H9 (cell line): ENCODE results near the gene NCLN. TPM values are rescaled to one million over a fixed set of nuclear protein-coding genes. Genes with fewer than 3 reads are reported as not detected.

Experiments
- DNase-seq: peaks from one replicate; pipeline ENCODE4 v3.0.0-alpha.2; 2017
- H2AFZ ChIP-seq: one replicate; pipeline ENCODE4 v1.6.1; 2013; ENCODE audit warnings: mild to moderate bottlenecking, low read length, control low read depth, moderate library complexity
- H2AK5ac ChIP-seq: 2 replicates; pipeline ENCODE4 v1.6.1; 2013; ENCODE audit warnings: low read length, control low read depth, mixed read lengths; ENCODE audit not compliant: insufficient read length
- H2BK120ac ChIP-seq: one replicate; pipeline ENCODE4 v1.6.1; 2013; ENCODE audit warnings: low read depth, mild to moderate bottlenecking, low read length, control low read depth, inconsistent platforms; ENCODE audit not compliant: poor library complexity, severe bottlenecking
- H2BK12ac ChIP-seq: 2 replicates; pipeline ENCODE4 v1.6.1; 2013; ENCODE audit warnings: low read length, control low read depth, mixed read lengths, low read depth; ENCODE audit not compliant: insufficient read length
- H2BK15ac ChIP-seq: 2 replicates; pipeline ENCODE4 v1.6.1; 2013; ENCODE audit warnings: low read depth, low read length, control low read depth
- H2BK20ac ChIP-seq: one replicate; pipeline ENCODE4 v1.6.1; 2013; ENCODE audit warnings: low read depth, mild to moderate bottlenecking, low read length, control low read depth, inconsistent platforms; ENCODE audit not compliant: poor library complexity, severe bottlenecking
- H2BK5ac ChIP-seq: 2 replicates; pipeline ENCODE4 v1.6.1; 2013; ENCODE audit warnings: low read length, control low read depth, mixed read lengths; ENCODE audit not compliant: insufficient read length
- H3K14ac ChIP-seq: 2 replicates; pipeline ENCODE4 v1.6.1; 2013; ENCODE audit warnings: low read length, control low read depth; ENCODE audit not compliant: insufficient read depth
- H3K18ac ChIP-seq: 2 replicates; pipeline ENCODE4 v1.6.1; 2013; ENCODE audit warnings: low read depth, mild to moderate bottlenecking, mixed read lengths, low read length, control low read depth; ENCODE audit not compliant: insufficient read length
- H3K23ac ChIP-seq: 2 replicates; pipeline ENCODE4 v1.6.1; 2013; ENCODE audit warnings: low read length, control low read depth, mixed read lengths, low read depth; ENCODE audit not compliant: insufficient read length
- H3K23me2 ChIP-seq: 2 replicates; pipeline ENCODE4 v1.6.1; 2013; ENCODE audit warnings: low read depth, mild to moderate bottlenecking, mixed read lengths, low read length, control low read depth; ENCODE audit not compliant: insufficient read length, poor library complexity, severe bottlenecking
- H3K27ac ChIP-seq: 2 replicates; pipeline ENCODE4 v1.5.1; 2013; ENCODE audit warnings: low read length, control low read depth, mixed read lengths, low read depth; ENCODE audit not compliant: insufficient read length
- H3K27me3 ChIP-seq: 2 replicates; pipeline ENCODE4 v1.6.1; 2013; ENCODE audit warnings: low read length, control low read depth, inconsistent platforms; ENCODE audit not compliant: insufficient read depth
- H3K4ac ChIP-seq: 2 replicates; pipeline ENCODE4 v1.6.1; 2013; ENCODE audit warnings: low read depth, mild to moderate bottlenecking, control low read depth, inconsistent platforms, low read length, moderate library complexity
- H3K4me1 ChIP-seq: 2 replicates; pipeline ENCODE4 v1.6.1; 2013; ENCODE audit warnings: low read length, control low read depth, inconsistent platforms; ENCODE audit not compliant: insufficient read depth
- H3K4me2 ChIP-seq: 2 replicates; pipeline ENCODE4 v1.6.1; 2013; ENCODE audit warnings: low read length, control low read depth, mixed read lengths; ENCODE audit not compliant: insufficient read length, insufficient read depth
- H3K56ac ChIP-seq: 2 replicates; pipeline ENCODE4 v1.6.1; 2013; ENCODE audit warnings: low read depth, mild to moderate bottlenecking, mixed read lengths, low read length, control low read depth; ENCODE audit not compliant: insufficient read length
- H3K79me1 ChIP-seq: 2 replicates; pipeline ENCODE4 v1.6.1; 2013; ENCODE audit warnings: low read depth, mild to moderate bottlenecking, moderate library complexity, low read length, control low read depth, inconsistent platforms; ENCODE audit not compliant: insufficient read depth, poor library complexity, severe bottlenecking
- H3K79me2 ChIP-seq: 2 replicates; pipeline ENCODE4 v1.6.1; 2013; ENCODE audit warnings: low read length, control low read depth, inconsistent platforms; ENCODE audit not compliant: insufficient read depth
- H3K9ac ChIP-seq: 2 replicates; pipeline ENCODE4 v1.6.1; 2013; ENCODE audit warnings: low read length, control low read depth, mixed read lengths; ENCODE audit not compliant: insufficient read length; ENCODE audit errors: extremely low read depth
- H3K9me3 ChIP-seq: one replicate; pipeline ENCODE4 v1.6.1; 2013; ENCODE audit warnings: low read depth, low read length, inconsistent platforms; ENCODE audit not compliant: control insufficient read depth
- H3T11ph ChIP-seq: one replicate; pipeline ENCODE4 v1.6.1; 2013; ENCODE audit warnings: mild to moderate bottlenecking, low read length, control low read depth, inconsistent platforms
- H4K20me1 ChIP-seq: one replicate; pipeline ENCODE4 v1.6.1; 2013; ENCODE audit not compliant: control insufficient read depth, insufficient read length, insufficient read depth
- H4K5ac ChIP-seq: 2 replicates; pipeline ENCODE4 v1.6.1; 2013; ENCODE audit warnings: low read depth, mild to moderate bottlenecking, mixed read lengths, low read length, control low read depth; ENCODE audit not compliant: insufficient read length
- H4K8ac ChIP-seq: replicated peaks from 2 replicates; pipeline ENCODE4 v1.6.1; 2013; ENCODE audit warnings: low read length, control low read depth, mixed read lengths, low read depth; ENCODE audit not compliant: insufficient read length
- H4K91ac ChIP-seq: 2 replicates; pipeline ENCODE4 v1.6.1; 2013; ENCODE audit warnings: low read depth, mild to moderate bottlenecking, moderate library complexity, mixed read lengths, low read length, control low read depth; ENCODE audit not compliant: insufficient read length
- H3K27ac Mint-ChIP-seq, 3 experiments: 2 replicates in 2 of 3; 3 replicates in 1 of 3; pipeline ENCODE4 v1.8.0; 2020 to 2021; ENCODE audit warnings: mixed read lengths in 3 of 3, mild to moderate bottlenecking in 1 of 3, moderate library complexity in 1 of 3
- H3K27me3 Mint-ChIP-seq: 2 replicates; pipeline ENCODE4 v1.8.0; 2021; ENCODE audit warnings: low read depth, mild to moderate bottlenecking, moderate library complexity, mixed read lengths
- H3K36me3 Mint-ChIP-seq, 3 experiments: 2 replicates in 2 of 3; 3 replicates in 1 of 3; pipeline ENCODE4 v1.8.0; 2020 to 2021; ENCODE audit warnings: low read depth in 3 of 3, mixed read lengths in 3 of 3; ENCODE audit not compliant: insufficient read depth in 1 of 3
- H3K4me1 Mint-ChIP-seq, 2 experiments: 2 replicates each; pipeline ENCODE4 v1.8.0; 2020; ENCODE audit warnings: mixed read lengths in 2 of 2
- H3K4me3 Mint-ChIP-seq, 2 experiments: 2 replicates in 1 of 2; 3 replicates in 1 of 2; pipeline ENCODE4 v1.8.0; 2020 to 2021; ENCODE audit warnings: mild to moderate bottlenecking in 2 of 2, mixed read lengths in 2 of 2, moderate library complexity in 1 of 2
- H3K9me3 Mint-ChIP-seq, 2 experiments: 2 replicates in 1 of 2; 3 replicates in 1 of 2; pipeline ENCODE4 v1.8.0; 2020; ENCODE audit warnings: mild to moderate bottlenecking in 2 of 2, mixed read lengths in 2 of 2, moderate library complexity in 1 of 2
- WGBS: extraction: QIAGEN DNeasy Blood & Tissue Kit; methylation state at CpG from one replicate; pipeline ENCODE4 v1.1.7; 2013; ENCODE audit warnings: missing lambda C conversion rate, low lambda C conversion rate, mixed read lengths; ENCODE audit not compliant: insufficient read length; ENCODE audit errors: extremely low coverage; 5-methylcytosine and 5-hydroxymethylcytosine counted together
- total RNA-seq: library from RNA; stranded (reverse); gene quantifications from 2 replicates; pipeline ENCODE4 v1.2.1, GENCODE V29; 2021
- TF ChIP-seq, protein P1 (sequence below): fragments of 200-600 bp; sonication (generic); conservative IDR thresholded peaks from 3 replicates; pipeline ENCODE4 v1.8.0; 2021; ENCODE audit warnings: antibody characterized with exemption, mild to moderate bottlenecking

The NCLN gene
- total RNA-seq, 1 experiment from 2014 or later: 94.8 TPM

DNA sequence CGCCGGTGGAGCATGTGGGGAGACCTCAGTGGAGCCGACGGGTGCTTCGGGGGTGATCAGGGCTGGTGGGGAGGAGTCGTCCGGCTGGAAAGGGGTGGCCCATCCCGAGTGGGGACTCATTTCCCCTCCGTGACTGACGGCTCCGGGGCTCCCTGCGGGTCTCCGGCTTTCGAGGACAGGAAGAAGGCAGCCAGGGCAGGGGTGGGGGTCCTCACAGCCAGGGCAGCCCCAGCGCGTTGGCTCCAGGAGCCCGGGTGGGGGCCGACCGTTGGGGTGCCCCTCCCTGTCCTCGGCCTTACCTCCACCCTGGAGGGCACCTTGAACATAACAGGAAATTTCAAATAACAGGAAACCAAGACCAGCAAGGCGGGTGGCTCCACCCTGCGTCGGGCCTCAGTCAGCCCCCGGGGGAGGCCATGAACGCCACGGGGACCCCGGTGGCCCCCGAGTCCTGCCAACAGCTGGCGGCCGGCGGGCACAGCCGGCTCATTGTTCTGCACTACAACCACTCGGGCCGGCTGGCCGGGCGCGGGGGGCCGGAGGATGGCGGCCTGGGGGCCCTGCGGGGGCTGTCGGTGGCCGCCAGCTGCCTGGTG is 7.3 kb upstream of the NCLN start, which contains the start of gene S1PR4:
TSS of gene S1PR4 (plus strand) at position 393 of the 596 bp plus-strand sequence. CDS start at position 417, 24 bp downstream.
- TF ChIP-seq, protein P1, sequence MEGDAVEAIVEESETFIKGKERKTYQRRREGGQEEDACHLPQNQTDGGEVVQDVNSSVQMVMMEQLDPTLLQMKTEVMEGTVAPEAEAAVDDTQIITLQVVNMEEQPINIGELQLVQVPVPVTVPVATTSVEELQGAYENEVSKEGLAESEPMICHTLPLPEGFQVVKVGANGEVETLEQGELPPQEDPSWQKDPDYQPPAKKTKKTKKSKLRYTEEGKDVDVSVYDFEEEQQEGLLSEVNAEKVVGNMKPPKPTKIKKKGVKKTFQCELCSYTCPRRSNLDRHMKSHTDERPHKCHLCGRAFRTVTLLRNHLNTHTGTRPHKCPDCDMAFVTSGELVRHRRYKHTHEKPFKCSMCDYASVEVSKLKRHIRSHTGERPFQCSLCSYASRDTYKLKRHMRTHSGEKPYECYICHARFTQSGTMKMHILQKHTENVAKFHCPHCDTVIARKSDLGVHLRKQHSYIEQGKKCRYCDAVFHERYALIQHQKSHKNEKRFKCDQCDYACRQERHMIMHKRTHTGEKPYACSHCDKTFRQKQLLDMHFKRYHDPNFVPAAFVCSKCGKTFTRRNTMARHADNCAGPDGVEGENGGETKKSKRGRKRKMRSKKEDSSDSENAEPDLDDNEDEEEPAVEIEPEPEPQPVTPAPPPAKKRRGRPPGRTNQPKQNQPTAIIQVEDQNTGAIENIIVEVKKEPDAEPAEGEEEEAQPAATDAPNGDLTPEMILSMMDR: no peak
- H3K9me3 ChIP-seq: no peaks in the 10 kb centered on the region
- no peak within 1 kb of the TSS for H4K8ac ChIP-seq
- Mint-ChIP-seq H3K36me3 (no peaks in the 10 kb centered on the region), H3K27ac (no peak within 1 kb of the TSS), H3K4me3 (no peak within 1 kb of the TSS), H3K27me3 (peaks cover 2% of the 10 kb centered on the region; the same call in 1 of the 2 replicates), H3K9me3 (no peaks in the 10 kb centered on the region), H3K4me1 (no peaks in the 10 kb centered on the region)
- H3K4me1 ChIP-seq: no peaks in the 10 kb centered on the region
- H3T11ph ChIP-seq: no peak within 1 kb of the TSS
- H3K9ac ChIP-seq: no peak within 1 kb of the TSS
- peak; percentile 24 for DNase-seq
- H3K23me2 ChIP-seq: no peaks in the 10 kb centered on the region
- WGBS: no CpG with 5 or more reads among the region's 42 CpGs
- H2BK120ac ChIP-seq: no peak within 1 kb of the TSS
- H3K23ac ChIP-seq: no peak within 1 kb of the TSS
- no peak within 1 kb of the TSS for H3K4me2 ChIP-seq
- H2BK20ac ChIP-seq: no peak within 1 kb of the TSS
- H2BK5ac ChIP-seq: no peak within 1 kb of the TSS
- no peak within 1 kb of the TSS; the same call in 1 of the 2 replicates for H3K14ac ChIP-seq
- H2AFZ ChIP-seq: no peak within 1 kb of the TSS
- H4K91ac ChIP-seq: no peak within 1 kb of the TSS
- H3K79me2 ChIP-seq: no peaks in the 10 kb centered on the region
- no peak within 1 kb of the TSS for H4K5ac ChIP-seq
- no peak within 1 kb of the TSS for H2AK5ac ChIP-seq
- no peaks in the 10 kb centered on the region for H3K79me1 ChIP-seq
- no peaks in the 10 kb centered on the region for H4K20me1 ChIP-seq
- H3K4ac ChIP-seq: no peak within 1 kb of the TSS
- H3K56ac ChIP-seq: no peak within 1 kb of the TSS
- H2BK12ac ChIP-seq: no peak within 1 kb of the TSS
- no peak within 1 kb of the TSS for H2BK15ac ChIP-seq
- H3K27ac ChIP-seq: no peak within 1 kb of the TSS
- H3K27me3 ChIP-seq: no peaks in the 10 kb centered on the region
- H3K18ac ChIP-seq: no peak within 1 kb of the TSS
